OCI-LY1 (cell line): ENCODE data around the gene CTBP2.

Experiments
- H2AFZ ChIP-seq: fragments of 200-600 bp; sonication (generic), shearing (Covaris generic); 2 replicates; pipeline ENCODE4 v1.6.0; 2014; ENCODE audit warnings: antibody characterized with exemption, mild to moderate bottlenecking, low read length
- H3F3A ChIP-seq: fragments of 200-600 bp; sonication (generic), shearing (Covaris generic); 2 replicates; pipeline ENCODE4 v1.6.0; 2014; ENCODE audit warnings: mild to moderate bottlenecking, antibody characterized with exemption, low read length, moderate library complexity; ENCODE audit not compliant: insufficient read depth
- H3K27ac ChIP-seq: fragments of 200-600 bp; sonication (generic); 2 replicates; pipeline ENCODE4 v1.5.1; 2014; ENCODE audit warnings: low read length, mixed run types, mild to moderate bottlenecking, low read depth; ENCODE audit not compliant: poor library complexity, severe bottlenecking
- H3K27me3 ChIP-seq: fragments of 200-600 bp; sonication (generic); 2 replicates; pipeline ENCODE4 v1.6.0; 2014; ENCODE audit warnings: antibody characterized with exemption, mild to moderate bottlenecking, low read length, moderate library complexity; ENCODE audit not compliant: insufficient read depth
- H3K36me3 ChIP-seq: fragments of 200-600 bp; sonication (generic); 2 replicates; pipeline ENCODE4 v1.6.1; 2014; ENCODE audit warnings: mild to moderate bottlenecking, antibody characterized with exemption, low read length, moderate library complexity, mixed read lengths; ENCODE audit not compliant: insufficient read depth
- H3K4me1 ChIP-seq: fragments of 200-600 bp; sonication (generic); 2 replicates; pipeline ENCODE4 v1.5.1; 2014; ENCODE audit warnings: mild to moderate bottlenecking, low read length, moderate library complexity; ENCODE audit not compliant: insufficient read depth, severe bottlenecking
- H3K4me2 ChIP-seq: fragments of 200-600 bp; sonication (generic), shearing (Covaris generic); 2 replicates; pipeline ENCODE4 v1.6.1; 2014; ENCODE audit warnings: low read length
- H3K4me3 ChIP-seq: fragments of 200-600 bp; sonication (generic); 2 replicates; pipeline ENCODE4 v1.5.1; 2014; ENCODE audit warnings: low read length, low read depth, mild to moderate bottlenecking, mixed read lengths; ENCODE audit not compliant: poor library complexity, severe bottlenecking
- H3K79me2 ChIP-seq: fragments of 200-600 bp; shearing (Covaris generic); 2 replicates; pipeline ENCODE4 v1.6.1; 2016; ENCODE audit warnings: mixed run types, low read length, mixed read lengths; ENCODE audit not compliant: insufficient read depth
- H3K9ac ChIP-seq: fragments of 200-600 bp; sonication (generic), shearing (Covaris generic); 2 replicates; pipeline ENCODE4 v1.6.1; 2014; ENCODE audit warnings: mild to moderate bottlenecking, low read length, mixed read lengths
- H3K9me2 ChIP-seq: fragments of 200-600 bp; sonication (generic), shearing (Covaris generic); 2 replicates; pipeline ENCODE4 v1.6.1; 2014; ENCODE audit warnings: low read depth, mild to moderate bottlenecking, low read length, mixed read lengths
- H3K9me3 ChIP-seq: fragments of 200-600 bp; shearing (Covaris generic); 2 replicates; pipeline ENCODE4 v1.6.1; 2014; ENCODE audit warnings: low read length, mixed read lengths
- H4K20me1 ChIP-seq: fragments of 200-600 bp; sonication (generic), shearing (Covaris generic); 2 replicates; pipeline ENCODE4 v1.6.0; 2016; ENCODE audit warnings: mild to moderate bottlenecking, low read length; ENCODE audit not compliant: insufficient read depth
- EZH2 ChIP-seq: fragments of 200-600 bp; sonication (generic), shearing (Covaris generic); IDR thresholded peaks from 2 replicates; pipeline ENCODE4 v1.8.0; 2017; ENCODE audit warnings: borderline replicate concordance, mixed run types, mild to moderate bottlenecking, antibody characterized with exemption, low read length, moderate library complexity, mixed read lengths
- TF ChIP-seq, protein P1 (sequence below): fragments of 200-600 bp; sonication (generic), shearing (Covaris generic); IDR thresholded peaks from 2 replicates; pipeline ENCODE4 v1.5.1; 2017; ENCODE audit warnings: mild to moderate bottlenecking, antibody characterized with exemption, low read length, moderate library complexity, mixed read lengths

Gene CTBP2

DNA sequence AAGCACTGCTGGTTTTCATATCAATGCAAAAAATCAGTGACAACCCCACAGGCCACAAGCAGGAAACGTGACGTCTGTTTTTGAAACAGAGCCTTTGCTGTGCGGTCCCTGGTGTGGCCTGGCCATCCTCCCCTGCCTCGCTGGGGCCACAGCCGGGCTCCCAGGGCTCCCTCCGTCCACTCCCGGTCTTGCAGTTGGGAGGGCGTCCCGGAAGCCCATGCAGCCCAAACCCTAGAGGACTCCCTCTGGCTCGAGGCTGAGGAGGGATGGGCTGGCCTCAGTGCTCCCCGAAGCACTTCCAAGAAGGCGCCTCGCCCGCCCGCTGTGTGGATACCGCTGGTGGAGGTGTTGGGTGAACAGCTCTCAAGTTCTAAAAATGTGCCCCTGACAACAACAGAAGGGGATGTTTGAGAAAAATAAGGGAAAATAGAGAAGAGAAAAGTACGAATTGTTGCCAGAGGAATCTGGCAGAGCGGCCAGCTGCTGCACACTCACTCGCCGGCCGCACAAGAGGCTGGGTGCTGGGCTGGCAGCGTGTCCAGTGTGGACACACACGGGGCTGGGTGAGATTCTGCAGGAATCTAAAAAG lies 144.9 kb downstream of the CTBP2 start:
- TF ChIP-seq EZH2 = no peak
- TF ChIP-seq, protein P1, sequence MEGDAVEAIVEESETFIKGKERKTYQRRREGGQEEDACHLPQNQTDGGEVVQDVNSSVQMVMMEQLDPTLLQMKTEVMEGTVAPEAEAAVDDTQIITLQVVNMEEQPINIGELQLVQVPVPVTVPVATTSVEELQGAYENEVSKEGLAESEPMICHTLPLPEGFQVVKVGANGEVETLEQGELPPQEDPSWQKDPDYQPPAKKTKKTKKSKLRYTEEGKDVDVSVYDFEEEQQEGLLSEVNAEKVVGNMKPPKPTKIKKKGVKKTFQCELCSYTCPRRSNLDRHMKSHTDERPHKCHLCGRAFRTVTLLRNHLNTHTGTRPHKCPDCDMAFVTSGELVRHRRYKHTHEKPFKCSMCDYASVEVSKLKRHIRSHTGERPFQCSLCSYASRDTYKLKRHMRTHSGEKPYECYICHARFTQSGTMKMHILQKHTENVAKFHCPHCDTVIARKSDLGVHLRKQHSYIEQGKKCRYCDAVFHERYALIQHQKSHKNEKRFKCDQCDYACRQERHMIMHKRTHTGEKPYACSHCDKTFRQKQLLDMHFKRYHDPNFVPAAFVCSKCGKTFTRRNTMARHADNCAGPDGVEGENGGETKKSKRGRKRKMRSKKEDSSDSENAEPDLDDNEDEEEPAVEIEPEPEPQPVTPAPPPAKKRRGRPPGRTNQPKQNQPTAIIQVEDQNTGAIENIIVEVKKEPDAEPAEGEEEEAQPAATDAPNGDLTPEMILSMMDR = no peak
- Histone ChIP-seq H4K20me1 (no peaks in the 10 kb centered on the region), H3K9ac (no peak overlapping the region), H2AFZ (no peak overlapping the region), H3K36me3 (no peaks in the 10 kb centered on the region), H3K9me2 (no peaks in the 10 kb centered on the region), H3K27ac (no peak overlapping the region), H3K4me3 (no peak overlapping the region), H3K27me3 (no peaks in the 10 kb centered on the region; the same call in 1 of the 2 replicates), H3K4me2 (no peak overlapping the region), H3K9me3 (no peaks in the 10 kb centered on the region), H3F3A (no peaks in the 10 kb centered on the region), H3K79me2 (no peaks in the 10 kb centered on the region), H3K4me1 (no peaks in the 10 kb centered on the region)

GRCh38 chr10:125014836-125015355 lies 145.5 kb downstream of the CTBP2 start:
- no peak overlapping the region for H2AFZ ChIP-seq
- no peaks in the 10 kb centered on the region for H3K4me1 ChIP-seq
- no peaks in the 10 kb centered on the region for H3K9me3 ChIP-seq
- H3K9ac ChIP-seq = no peak overlapping the region
- no peak overlapping the region for H3K27ac ChIP-seq
- TF ChIP-seq EZH2 = no peak
- TF ChIP-seq, protein P1 = no peak
- no peaks in the 10 kb centered on the region; the same call in 1 of the 2 replicates for H3K27me3 ChIP-seq
- no peaks in the 10 kb centered on the region for H3F3A ChIP-seq
- no peak overlapping the region for H3K4me2 ChIP-seq
- H3K79me2 ChIP-seq = no peaks in the 10 kb centered on the region
- H3K9me2 ChIP-seq = no peaks in the 10 kb centered on the region
- no peaks in the 10 kb centered on the region for H3K36me3 ChIP-seq
- H4K20me1 ChIP-seq = no peaks in the 10 kb centered on the region
- no peak overlapping the region for H3K4me3 ChIP-seq

DNA sequence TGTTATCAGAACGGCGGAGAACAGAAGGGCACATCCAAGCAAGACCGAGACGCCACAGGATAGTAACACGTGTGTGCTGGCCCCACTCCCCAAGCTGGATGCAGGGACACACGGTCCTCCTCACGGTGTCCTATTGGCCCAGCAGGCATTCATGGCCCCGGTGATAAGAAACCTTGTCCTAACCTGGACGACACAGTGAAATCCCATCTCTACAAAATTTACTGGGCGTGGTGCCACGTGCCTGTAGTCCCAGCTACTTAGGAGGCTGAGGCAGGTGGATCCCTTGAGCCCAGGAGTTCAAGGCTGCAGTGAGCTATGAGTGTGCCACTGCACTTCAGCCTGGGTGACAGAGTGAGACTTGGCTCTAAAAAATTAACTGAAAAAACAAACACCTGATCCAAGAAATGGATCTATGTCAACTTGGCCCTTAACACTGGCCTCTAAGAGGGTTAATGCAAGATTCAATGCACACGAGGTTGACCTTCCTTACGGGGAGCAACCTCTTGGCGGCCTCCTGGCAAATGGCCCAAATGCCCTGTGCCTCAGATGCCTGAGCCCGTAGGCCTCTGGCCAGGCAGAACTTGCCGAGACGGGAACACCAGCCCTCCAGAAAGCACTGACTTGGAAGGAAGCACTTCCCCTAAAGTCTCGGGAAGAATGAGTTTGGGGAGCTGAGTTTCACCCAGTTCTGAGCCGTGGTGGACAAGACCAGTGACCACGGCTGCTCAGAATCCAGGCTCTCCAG lies 146.1 kb downstream of the CTBP2 start:
- no peaks in the 10 kb centered on the region for H3K4me1 ChIP-seq
- H3F3A ChIP-seq = no peaks in the 10 kb centered on the region
- no peak overlapping the region for H3K4me3 ChIP-seq
- no peak overlapping the region for H3K9ac ChIP-seq
- H3K79me2 ChIP-seq = no peaks in the 10 kb centered on the region
- H3K9me2 ChIP-seq = no peaks in the 10 kb centered on the region
- no peak overlapping the region for H3K4me2 ChIP-seq
- no peaks in the 10 kb centered on the region for H4K20me1 ChIP-seq
- TF ChIP-seq EZH2 = no peak
- TF ChIP-seq, protein P1 = no peak
- H3K27ac ChIP-seq = no peak overlapping the region
- no peaks in the 10 kb centered on the region; the same call in 1 of the 2 replicates for H3K27me3 ChIP-seq
- no peaks in the 10 kb centered on the region for H3K36me3 ChIP-seq
- no peak overlapping the region for H2AFZ ChIP-seq
- H3K9me3 ChIP-seq = no peaks in the 10 kb centered on the region
